RWPE1 (cell line): ENCODE results near the gene SNX14.

ENCODE experiments used
- CTCF ChIA-PET: fragments of 350-600 bp; sonication (Branson Sonifier 250); formaldehyde crosslinking; extraction: SDS; loops from one replicate; lab custom pipeline; 2021; lab: Yijun Ruan, JAX
- POLR2A ChIA-PET: fragments of 400-600 bp; formaldehyde crosslinking; extraction: SDS; loops from one replicate; lab custom pipeline; 2020; ENCODE audit warnings: antibody characterized with exemption; ENCODE audit not compliant: low non-redundant PET; lab: Yijun Ruan, JAX
- DNase-seq: peaks from one replicate; pipeline ENCODE4 v3.0.0; 2012; ENCODE audit warnings: low spot score
- H3K27ac ChIP-seq: fragments of 450-650 bp; 2 replicates; pipeline ENCODE4 v1.5.1; 2017
- CTCF ChIP-seq: fragments of 450-650 bp; conservative IDR thresholded peaks from 2 replicates; pipeline ENCODE4 v1.5.1; 2017; ENCODE audit warnings: low read depth, mild to moderate bottlenecking

The SNX14 gene

DNA sequence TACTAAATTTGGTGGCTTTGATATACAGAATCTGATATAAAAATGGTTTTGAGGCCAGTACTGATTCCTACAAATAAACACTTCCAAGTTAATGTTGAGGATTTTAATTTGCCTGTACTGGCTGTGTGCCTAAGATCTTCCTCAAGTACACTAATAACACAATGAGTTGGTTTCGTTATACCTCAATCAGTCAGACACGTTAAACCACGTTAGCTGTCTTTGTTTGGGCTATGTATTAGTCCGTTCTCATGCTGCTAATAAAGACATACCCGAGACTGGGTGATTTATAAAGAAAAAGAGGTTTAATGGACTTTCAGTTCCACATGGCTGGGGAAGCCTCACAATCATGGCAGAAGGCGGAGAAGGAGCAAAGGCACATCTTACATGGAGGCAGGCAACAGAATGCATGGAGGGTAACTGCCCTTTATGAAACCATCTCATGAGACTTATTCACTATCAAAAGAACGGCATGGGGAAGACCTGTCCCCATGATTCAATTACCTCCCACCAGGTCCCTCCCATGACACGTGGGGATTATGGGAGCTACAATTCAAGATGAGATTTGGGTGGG is 97.6 kb downstream of the SNX14 start:
- H3K27ac ChIP-seq, result no peak overlapping the region
- ChIA-PET POLR2A (no interaction called here), CTCF (interaction anchor here (1.1 to 2.2 kb wide), 2 partner anchors 13 kb away, joined by 4 to 8 read pairs; no protein-coding TSS in a partner anchor)
- no peak for DNase-seq
- TF ChIP-seq CTCF, result no peak

DNA sequence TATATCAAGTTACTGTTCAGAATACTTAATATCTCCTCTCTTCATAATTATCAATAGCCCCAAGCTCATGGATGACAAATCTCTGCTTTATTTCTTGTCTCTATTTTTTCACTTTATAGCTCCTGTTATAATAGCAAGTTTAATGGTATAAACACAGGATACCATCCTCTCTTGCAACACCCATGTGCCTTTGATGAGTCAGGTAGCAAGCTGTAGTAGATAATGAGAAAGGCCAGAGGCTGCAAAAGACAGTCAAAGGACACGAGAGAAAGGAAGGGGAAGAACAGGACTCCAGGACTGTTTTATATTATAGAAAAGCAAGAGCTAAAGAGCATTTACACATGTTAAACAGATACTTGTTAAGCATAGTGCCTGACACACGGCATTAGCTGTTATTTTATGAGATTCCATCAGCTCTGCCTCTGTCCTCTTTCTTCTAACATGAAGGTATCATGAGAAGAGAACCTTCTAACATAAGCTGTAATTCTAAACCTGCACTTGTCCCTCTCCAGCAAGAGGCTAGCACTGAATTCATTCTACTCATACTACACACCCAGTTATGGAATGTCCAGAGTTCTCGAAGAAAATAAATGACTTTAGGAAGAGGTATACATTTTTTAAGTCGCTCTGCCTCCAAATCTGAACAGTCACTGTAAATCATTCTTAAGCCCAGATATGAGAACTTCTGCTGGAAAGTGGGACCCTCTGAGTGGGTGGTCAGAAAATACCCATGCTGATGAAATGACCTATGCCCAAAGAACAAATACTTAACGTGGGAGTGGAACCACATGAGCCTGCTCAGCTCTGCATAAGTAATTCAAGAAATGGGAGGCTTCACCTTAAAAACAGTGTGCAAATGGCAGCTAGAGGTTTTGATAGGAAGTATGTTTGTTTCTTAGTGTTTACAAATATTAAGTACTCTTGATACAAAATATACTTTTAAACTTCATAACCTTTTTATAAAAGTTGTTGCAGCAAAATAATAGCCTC is 98.8 kb downstream of the SNX14 start:
- ChIA-PET POLR2A (interaction anchor here (1.3 kb wide), 1 partner anchor 45 kb away, joined by 3 read pairs; the partner anchor contains the start of gene NT5E), CTCF (interaction anchor here (0.7 to 2.2 kb wide), 3 partner anchors 11 to 231 kb away, joined by 4 to 8 read pairs (median 8); no protein-coding TSS in a partner anchor)
- no peak overlapping the region for H3K27ac ChIP-seq
- TF ChIP-seq CTCF, result no peak
- DNase-seq, result no peak

DNA sequence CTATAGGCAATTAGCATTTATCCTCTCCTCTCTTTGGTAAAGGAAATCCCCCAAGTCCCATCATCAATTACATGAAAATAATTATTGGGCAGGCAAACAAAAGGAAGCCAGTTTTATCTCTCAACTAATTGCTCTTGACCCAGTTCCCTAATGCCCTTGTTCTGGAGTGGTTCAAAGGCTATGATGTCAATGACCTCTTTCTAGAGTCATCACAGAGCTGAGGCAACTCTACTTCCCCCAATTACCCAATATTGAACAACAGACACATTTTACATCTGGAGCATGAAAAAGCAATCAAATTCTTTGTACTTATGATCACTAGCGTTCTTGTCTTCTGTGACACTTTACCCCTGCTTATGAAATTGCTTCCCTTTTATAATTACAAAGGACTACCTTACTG is 100.3 kb downstream of the SNX14 start:
- CTCF ChIA-PET, result interaction anchor here (2.1 kb wide), 1 partner anchor 9 kb away, joined by 8 read pairs; no protein-coding TSS in a partner anchor
- no peak overlapping the region for H3K27ac ChIP-seq

DNA sequence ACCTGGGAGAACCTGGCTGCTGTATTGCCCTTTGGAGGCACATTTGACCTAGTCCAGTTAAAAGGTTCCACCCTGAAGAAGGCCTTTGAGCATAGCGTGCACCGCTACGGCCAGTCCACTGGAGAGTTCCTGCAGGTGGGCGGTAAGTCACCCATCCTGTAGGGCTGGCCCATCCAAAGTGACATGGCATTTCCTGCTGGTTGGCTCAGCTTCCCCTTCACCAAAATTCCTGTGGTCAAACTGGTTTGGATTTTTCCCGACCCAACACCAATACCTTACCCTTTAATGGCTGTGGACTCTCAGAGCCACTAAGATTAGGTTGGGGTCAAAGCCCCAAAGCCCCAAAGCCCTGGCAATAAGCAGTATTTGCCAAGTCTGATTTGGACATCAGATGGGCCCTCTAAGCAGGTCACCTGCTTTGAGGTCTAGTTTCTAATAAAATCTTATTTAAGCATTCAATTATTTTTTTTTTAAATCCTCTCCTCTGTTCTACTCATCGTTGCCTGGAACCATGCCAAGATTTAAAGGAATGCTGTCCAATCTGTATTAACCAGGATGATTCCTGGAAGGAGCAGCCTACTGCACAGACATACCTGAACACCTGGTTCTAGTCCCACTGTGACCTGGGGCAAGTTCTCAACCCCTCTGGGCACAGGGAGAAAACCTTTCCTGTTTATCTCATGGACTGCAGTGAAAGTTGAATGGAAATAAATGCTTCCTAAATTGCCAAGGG is 103.0 kb downstream of the SNX14 start:
- DNase-seq, result peak; percentile 37

More for the DNA sequence above, 100.3 kb downstream of the SNX14 start:
- POLR2A ChIA-PET, result no interaction called here
- TF ChIP-seq CTCF, result no peak
- DNase-seq, result no peak

DNA sequence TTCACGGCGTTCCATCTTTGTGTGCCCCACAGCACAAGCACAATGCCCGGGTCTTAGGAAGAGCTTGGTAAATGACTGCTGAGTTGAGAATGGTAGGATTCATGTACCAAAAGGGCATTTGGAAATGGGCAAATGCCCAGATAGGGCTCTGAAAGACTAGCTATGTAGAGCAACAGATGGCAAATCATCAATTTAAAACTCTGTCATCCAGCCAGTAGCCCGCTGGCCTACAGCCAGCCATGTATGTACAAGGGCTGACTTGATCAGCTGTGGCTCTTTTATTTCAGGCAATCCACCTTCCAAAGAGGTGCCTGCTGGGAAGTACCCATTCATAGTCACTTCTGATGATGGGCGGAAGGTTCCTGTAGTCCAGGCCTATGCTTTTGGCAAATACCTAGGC is 108.7 kb downstream of the SNX14 start:
- ChIA-PET CTCF (interaction anchor here (0.6 to 3.6 kb wide), 3 partner anchors 34 to 156 kb away, joined by 4 to 39 read pairs (median 32); partner anchors contain the start of gene NT5E), POLR2A (no interaction called here)
- H3K27ac ChIP-seq, result no peak overlapping the region
- DNase-seq, result no peak
- no peak for TF ChIP-seq CTCF

More for the DNA sequence above, 103.0 kb downstream of the SNX14 start:
- POLR2A ChIA-PET, result no interaction called here
- CTCF ChIA-PET, result interaction anchor here (1.5 kb wide), 1 partner anchor 46 kb away, joined by 6 read pairs; no protein-coding TSS in a partner anchor
- TF ChIP-seq CTCF, result no peak
- H3K27ac ChIP-seq, result no peak overlapping the region

DNA sequence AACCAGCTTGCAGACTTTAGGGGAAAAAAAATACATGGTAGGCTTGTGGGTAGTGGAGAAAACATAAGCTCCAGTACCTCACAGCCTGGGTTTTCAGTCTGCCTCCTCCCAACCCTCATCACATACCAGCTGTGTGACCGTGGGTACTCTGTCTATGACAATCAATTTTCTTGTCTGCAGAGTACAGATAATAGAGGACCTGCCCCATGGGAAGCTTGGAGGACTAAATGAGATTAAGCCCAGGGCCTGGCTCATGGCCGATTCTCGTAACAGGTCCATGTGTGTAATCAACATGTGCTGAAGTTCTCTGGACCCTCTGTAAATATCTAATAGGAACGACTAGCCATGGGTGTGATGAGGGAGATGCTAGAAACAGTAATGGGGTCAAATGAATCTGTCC is 109.8 kb downstream of the SNX14 start:
- DNase-seq, result no peak
- ChIA-PET CTCF (interaction anchor here (0.7 to 3.6 kb wide), 8 partner anchors 11 to 1887 kb away, joined by 3 to 39 read pairs (median 4); partner anchors contain the start of gene NT5E), POLR2A (no interaction called here)
- no peak for TF ChIP-seq CTCF
- H3K27ac ChIP-seq, result no peak overlapping the region
